ENCODE results near the gene C1orf116.

Gene C1orf116

GRCh38 chr1:207034208-207034607 lies 1.7 kb upstream of the C1orf116 start:
- DNase-seq = no peak

GRCh38 chr1:207033302-207033701 lies 746 bp upstream of the C1orf116 start:
- no peak for DNase-seq

- DNase-seq = no peak
Observed at GRCh38 chr1:207031632-207032264, 808 bp downstream of the C1orf116 start.

GRCh38 chr1:207031016-207031415 lies 1.5 kb downstream of the C1orf116 start:
- DNase-seq = no peak

- DNase-seq = no peak
Observed at GRCh38 chr1:207030522-207031009, 2.0 kb downstream of the C1orf116 start.

GRCh38 chr1:207029701-207030521 lies 2.6 kb downstream of the C1orf116 start:
- DNase-seq = no peak

GRCh38 chr1:207028884-207029650 lies 3.5 kb downstream of the C1orf116 start:
- DNase-seq = no peak

- DNase-seq = no peak
Observed at GRCh38 chr1:207027921-207028320, 4.6 kb downstream of the C1orf116 start.

GRCh38 chr1:207027206-207027777 lies 5.3 kb downstream of the C1orf116 start:
- no peak for DNase-seq

- no peak for DNase-seq
Observed at GRCh38 chr1:207026104-207026534, 6.4 kb downstream of the C1orf116 start.

GRCh38 chr1:207025146-207025880 lies 7.2 kb downstream of the C1orf116 start:
- DNase-seq = no peak

- DNase-seq = peak; percentile 40
Observed at GRCh38 chr1:207024202-207025145, 8.1 kb downstream of the C1orf116 start.

GRCh38 chr1:207022996-207023679 lies 9.4 kb downstream of the C1orf116 start:
- DNase-seq = no peak

- DNase-seq = no peak
Observed at GRCh38 chr1:207021876-207022596, 10.5 kb downstream of the C1orf116 start.

GRCh38 chr1:207021139-207021861 lies 11.3 kb downstream of the C1orf116 start:
- no peak for DNase-seq

GRCh38 chr1:207020709-207021107 lies 11.8 kb downstream of the C1orf116 start:
- DNase-seq = no peak

- no peak for DNase-seq
Observed at GRCh38 chr1:207020065-207020708, 12.4 kb downstream of the C1orf116 start.

- DNase-seq = no peak
Observed at GRCh38 chr1:207019661-207020060, 12.9 kb downstream of the C1orf116 start.

GRCh38 chr1:207019161-207019560 lies 13.4 kb downstream of the C1orf116 start:
- DNase-seq = no peak
